MCF 10A (cell line): ENCODE data around the gene DHX30. TPM values are rescaled to one million over a fixed set of nuclear protein-coding genes. Genes with fewer than 3 reads are reported as not detected.
A peak's percentile ranks its signal among the peaks of the same experiment; 100 is the strongest.

ENCODE experiments used
- BruUV-seq: library from RNA; stranded (reverse); fragments of 400-500 nt; replicated peaks from 2 replicates; lab custom pipeline; 2021; lab: Mats Ljungman, UMichigan
- CTCF ChIA-PET: fragments of 300-600 bp; sonication (Branson Sonifier 250); formaldehyde crosslinking; extraction: SDS; loops from one replicate; lab custom pipeline; 2021; ENCODE audit warnings: antibody characterized with exemption, inconsistent platforms; lab: Yijun Ruan, JAX
- POLR2A ChIA-PET: fragments of 300-600, 350-650 bp; sonication (Branson Sonifier 250); formaldehyde crosslinking; extraction: SDS; loops from one replicate; lab custom pipeline; 2020; ENCODE audit warnings: antibody characterized with exemption, inconsistent platforms; lab: Yijun Ruan, JAX
- DNase-seq: peaks from one replicate; pipeline ENCODE4 v3.0.0-alpha.2; 2018; ENCODE audit not compliant: unreplicated experiment
- H3K27ac Mint-ChIP-seq: one replicate; pipeline ENCODE4 v1.8.0; 2022; ENCODE audit warnings: mild to moderate bottlenecking, low read depth, mixed read lengths; ENCODE audit not compliant: unreplicated experiment
- H3K27me3 Mint-ChIP-seq: one replicate; pipeline ENCODE4 v1.8.0; 2022; ENCODE audit warnings: mixed read lengths; ENCODE audit not compliant: insufficient read depth, unreplicated experiment
- H3K36me3 Mint-ChIP-seq: one replicate; pipeline ENCODE4 v1.8.0; 2022; ENCODE audit warnings: mild to moderate bottlenecking, moderate library complexity, mixed read lengths; ENCODE audit not compliant: insufficient read depth, unreplicated experiment
- H3K4me1 Mint-ChIP-seq: one replicate; pipeline ENCODE4 v1.8.0; 2022; ENCODE audit warnings: mixed read lengths; ENCODE audit not compliant: insufficient read depth, unreplicated experiment
- H3K4me3 Mint-ChIP-seq: one replicate; pipeline ENCODE4 v1.8.0; 2022; ENCODE audit warnings: mild to moderate bottlenecking, moderate library complexity, mixed read lengths; ENCODE audit not compliant: unreplicated experiment
- H3K9me3 Mint-ChIP-seq: one replicate; pipeline ENCODE4 v1.8.0; 2022; ENCODE audit warnings: mixed read lengths; ENCODE audit not compliant: unreplicated experiment
- CTCF ChIP-seq: fragments of 200-600 bp; IDR thresholded peaks from one replicate; pipeline ENCODE4 v1.8.0; 2022; ENCODE audit warnings: antibody characterized with exemption, mild to moderate bottlenecking; ENCODE audit not compliant: unreplicated experiment
- intact Hi-C: fragments of 100-400 bp; cut with micrococcal nuclease; formaldehyde crosslinking; loops from 2 replicates; pipeline ENCODE4 v1.14.1; 2022
- total RNA-seq: library from RNA; stranded (reverse); gene quantifications from 2 replicates; pipeline ENCODE4 v1.2.3, GENCODE V29; 2022

DHX30 gene
- total RNA-seq, 1 experiment from 2014 or later, result 86.2 TPM

GRCh38 chr3:47761046-47761445, 41.9 kb upstream of the DHX30 start:
- no peak for DNase-seq
- no TSS peak for BruUV-seq
- Mint-ChIP-seq H3K4me1 (peaks cover 10% of the 10 kb centered on the region), H3K27ac (peak overlapping the region; percentile 66), H3K27me3 (no peaks in the 10 kb centered on the region), H3K4me3 (no peak overlapping the region), H3K36me3 (peaks cover 63% of the 10 kb centered on the region), H3K9me3 (no peaks in the 10 kb centered on the region)
- TF ChIP-seq CTCF, result no peak
- CTCF ChIA-PET, result interaction anchor here (0.7 to 2.0 kb wide), 3 partner anchors 8 to 21 kb away, joined by 4 to 7 read pairs (median 6); no protein-coding TSS in a partner anchor
- intact Hi-C loops, result no loop called here
- POLR2A ChIA-PET, result interaction anchor here (0.6 to 2.4 kb wide), 2 partner anchors 18 to 138 kb away, joined by 4 to 9 read pairs; no protein-coding TSS in a partner anchor

- ChIA-PET POLR2A (interaction anchor here (1.9 to 2.4 kb wide), 2 partner anchors 11 to 17 kb away, joined by 4 to 9 read pairs; no protein-coding TSS in a partner anchor), CTCF (no interaction called here)
- intact Hi-C loops, result no loop called here
- peaks cover 54% of the 10 kb centered on the region for H3K36me3 Mint-ChIP-seq
- H3K27ac Mint-ChIP-seq, result peak overlapping the region; percentile 7
- H3K4me3 Mint-ChIP-seq, result no peak overlapping the region
- no TSS peak for BruUV-seq
- no peak for TF ChIP-seq CTCF
- peaks cover 10% of the 10 kb centered on the region for H3K4me1 Mint-ChIP-seq
- H3K9me3 Mint-ChIP-seq, result no peaks in the 10 kb centered on the region
- peak; percentile 17 for DNase-seq
- no peaks in the 10 kb centered on the region for H3K27me3 Mint-ChIP-seq
Measured at GRCh38 chr3:47762233-47762632, 40.7 kb upstream of the DHX30 start.

GRCh38 chr3:47766186-47766585, 36.8 kb upstream of the DHX30 start:
- POLR2A ChIA-PET, result no interaction called here
- BruUV-seq, result no TSS peak
- Mint-ChIP-seq H3K27me3 (no peaks in the 10 kb centered on the region), H3K36me3 (peaks cover 68% of the 10 kb centered on the region), H3K9me3 (no peaks in the 10 kb centered on the region), H3K4me1 (peaks cover 10% of the 10 kb centered on the region), H3K27ac (no peak overlapping the region), H3K4me3 (no peak overlapping the region)
- no peak for TF ChIP-seq CTCF
- CTCF ChIA-PET, result interaction anchor here (0.6 to 0.7 kb wide), 3 partner anchors 44 to 1089 kb away, joined by 3 read pairs; no protein-coding TSS in a partner anchor
- intact Hi-C loops, result no loop called here
- no peak for DNase-seq

- ChIA-PET CTCF (interaction anchor here (0.7 kb wide), 1 partner anchor 386 kb away, joined by 3 read pairs; no protein-coding TSS in a partner anchor), POLR2A (interaction anchor here (0.8 to 1.3 kb wide), 3 partner anchors 9 to 12 kb away, joined by 3 to 4 read pairs (median 3); no protein-coding TSS in a partner anchor)
- no TSS peak for BruUV-seq
- peaks cover 48% of the 10 kb centered on the region for H3K36me3 Mint-ChIP-seq
- intact Hi-C loops, result no loop called here
- no peak overlapping the region for H3K4me3 Mint-ChIP-seq
- no peak for TF ChIP-seq CTCF
- no peaks in the 10 kb centered on the region for H3K27me3 Mint-ChIP-seq
- H3K4me1 Mint-ChIP-seq, result peaks cover 5% of the 10 kb centered on the region
- no peaks in the 10 kb centered on the region for H3K9me3 Mint-ChIP-seq
- no peak overlapping the region for H3K27ac Mint-ChIP-seq
- no peak for DNase-seq
Measured at GRCh38 chr3:47772047-47772446, 30.9 kb upstream of the DHX30 start.
